HepG2 (cell line): Measurements from ENCODE around the gene CATSPERD. TPM values are rescaled to one million over a fixed set of nuclear protein-coding genes. Genes with fewer than 3 reads are reported as not detected.

Experiments
- AGO2 ChIP-seq: fragments of 200-400 bp; formaldehyde crosslinking; optimal IDR thresholded peaks from 2 replicates; pipeline ENCODE3; 2017; ENCODE audit warnings: mild to moderate bottlenecking, low read depth, low read length, moderate library complexity
- BCL3 ChIP-seq: sonication (generic); formaldehyde crosslinking; IDR thresholded peaks from 2 replicates; pipeline ENCODE4 v1.5.1; 2020; ENCODE audit warnings: mild to moderate bottlenecking, missing genetic modification reagents, moderate library complexity
- HNRNPL ChIP-seq: fragments of 200-400 bp; formaldehyde crosslinking; IDR thresholded peaks from 2 replicates; pipeline ENCODE4 v1.6.1; 2017; ENCODE audit warnings: mild to moderate bottlenecking, low read depth, low read length
- HOXA9 ChIP-seq: sonication (generic); formaldehyde crosslinking; IDR thresholded peaks from 2 replicates; pipeline ENCODE4 v1.8.1; 2022; ENCODE audit warnings: missing genetic modification reagents, mild to moderate bottlenecking, moderate library complexity, borderline replicate concordance
- JARID2 ChIP-seq: sonication (generic); formaldehyde crosslinking; IDR thresholded peaks from 2 replicates; pipeline ENCODE4 v1.8.1; 2023; ENCODE audit warnings: missing genetic modification reagents, inconsistent platforms; ENCODE audit not compliant: insufficient replicate concordance
- MED8 ChIP-seq: sonication (generic); formaldehyde crosslinking; IDR thresholded peaks from 2 replicates; pipeline ENCODE4 v1.8.1; 2023; ENCODE audit warnings: mild to moderate bottlenecking, missing genetic modification reagents; ENCODE audit not compliant: insufficient replicate concordance
- NR2C2 ChIP-seq: sonication (generic); formaldehyde crosslinking; IDR thresholded peaks from 2 replicates; pipeline ENCODE4 v1.4.0; 2020; ENCODE audit warnings: missing genetic modification reagents, mild to moderate bottlenecking, moderate library complexity, borderline replicate concordance
- POLR2A ChIP-seq, 2 experiments: IDR thresholded peaks; 2 replicates each; pipeline ENCODE4 v1.6.1; 2011; ENCODE audit warnings: low read depth in 2 of 2, low read length in 2 of 2, mild to moderate bottlenecking in 1 of 2, moderate library complexity in 1 of 2; ENCODE audit not compliant: insufficient read depth in 1 of 2
- POLR2G ChIP-seq: fragments of 200-400 bp; formaldehyde crosslinking; IDR thresholded peaks from 2 replicates; pipeline ENCODE4 v1.6.1; 2018; ENCODE audit warnings: mild to moderate bottlenecking, low read depth, low read length, moderate library complexity
- RBM39 ChIP-seq: fragments of 200-400 bp; formaldehyde crosslinking; IDR thresholded peaks from one replicate; pipeline ENCODE4 v1.6.1; 2018; ENCODE audit warnings: antibody characterized with exemption, mild to moderate bottlenecking, low read depth, low read length; ENCODE audit not compliant: poor library complexity, severe bottlenecking
- SNRNP70 ChIP-seq: fragments of 200-400 bp; formaldehyde crosslinking; IDR thresholded peaks from 2 replicates; pipeline ENCODE4 v1.6.1; 2017; ENCODE audit warnings: mild to moderate bottlenecking, low read depth, low read length, moderate library complexity
- SOX5 ChIP-seq: IDR thresholded peaks from 2 replicates; pipeline ENCODE4 v1.6.1; 2016; ENCODE audit warnings: borderline replicate concordance
- SP2 ChIP-seq: sonication (generic); formaldehyde crosslinking; IDR thresholded peaks from 2 replicates; pipeline ENCODE4 v1.5.1; 2020; ENCODE audit warnings: mild to moderate bottlenecking, missing genetic modification reagents
- WIZ ChIP-seq: sonication (generic); formaldehyde crosslinking; IDR thresholded peaks from 2 replicates; pipeline ENCODE4 v1.5.1; 2020; ENCODE audit warnings: mild to moderate bottlenecking, missing genetic modification reagents
- ZBTB42 ChIP-seq: sonication (generic); formaldehyde crosslinking; IDR thresholded peaks from 2 replicates; pipeline ENCODE4 v1.5.0; 2020; ENCODE audit warnings: mild to moderate bottlenecking, missing genetic modification reagents
- ZFP90 ChIP-seq: sonication (generic); formaldehyde crosslinking; IDR thresholded peaks from 2 replicates; pipeline ENCODE4 v1.8.0; 2022; ENCODE audit warnings: missing genetic modification reagents, mild to moderate bottlenecking, inconsistent platforms, borderline replicate concordance
- ZIK1 ChIP-seq: sonication (generic); formaldehyde crosslinking; IDR thresholded peaks from 2 replicates; pipeline ENCODE4 v1.5.0; 2020; ENCODE audit warnings: mild to moderate bottlenecking, low read depth, missing genetic modification reagents, borderline replicate concordance
- ZNF225 ChIP-seq: sonication (generic); formaldehyde crosslinking; IDR thresholded peaks from 2 replicates; pipeline ENCODE4 v1.4.0; 2020; ENCODE audit warnings: mild to moderate bottlenecking, missing genetic modification reagents
- ZNF558 ChIP-seq: sonication (generic); formaldehyde crosslinking; IDR thresholded peaks from 2 replicates; pipeline ENCODE4 v1.9.0; 2022; ENCODE audit warnings: mild to moderate bottlenecking, missing genetic modification reagents, borderline replicate concordance
- ZNF720 ChIP-seq: sonication (generic); formaldehyde crosslinking; IDR thresholded peaks from 2 replicates; pipeline ENCODE4 v1.4.0; 2020; ENCODE audit warnings: missing genetic modification reagents
- ZSCAN12 ChIP-seq: sonication (generic); formaldehyde crosslinking; IDR thresholded peaks from 2 replicates; pipeline ENCODE4 v1.9.0; 2021; ENCODE audit warnings: mild to moderate bottlenecking, missing genetic modification reagents
- ZXDC ChIP-seq: sonication (generic); formaldehyde crosslinking; IDR thresholded peaks from 2 replicates; pipeline ENCODE4 v1.5.0; 2020; ENCODE audit warnings: mild to moderate bottlenecking, missing genetic modification reagents
- polyA plus RNA-seq, 8 experiments: library from polyadenylated mRNA; depleted of rRNA in 3 of 8; stranded (reverse) in 7 of 8; unstranded in 1 of 8; fragments of >200 nt; fragmentation: Illumina TruSeq in 4 of 8; extraction: Trizol in 4 of 8; gene quantifications; 2 replicates each; pipeline versions ENCODE4 v1.2.1 to v1.2.3, GENCODE V29; 2011 to 2016; ENCODE audit warnings: low read depth in 4 of 8, missing spikeins in 1 of 8, mixed read lengths in 1 of 8; ENCODE audit not compliant: insufficient read depth in 1 of 8
- total RNA-seq, 5 experiments: library from RNA; depleted of rRNA; stranded (reverse); fragments of >200 nt; fragmentation: Illumina TruSeq; extraction: Trizol; gene quantifications; 2 replicates each; pipeline ENCODE4 v1.2.3, GENCODE V29; 2016; ENCODE audit warnings: low read depth in 1 of 5
- TF ChIP-seq, protein P1 (sequence below): sonication (generic); formaldehyde crosslinking; IDR thresholded peaks from 2 replicates; pipeline ENCODE4 v1.5.1; 2020; ENCODE audit warnings: mild to moderate bottlenecking, missing genetic modification reagents

Gene CATSPERD
- total and polyA plus RNA-seq, 2 of the 13 experiments (the other 11 are each of a cell fraction or from before 2014, with no cell fraction given) = 0.04 TPM; not detected in 1

GRCh38 chr19:5696196-5697021, 24.0 kb upstream of the CATSPERD start (continued):
- TF ChIP-seq, protein P1, sequence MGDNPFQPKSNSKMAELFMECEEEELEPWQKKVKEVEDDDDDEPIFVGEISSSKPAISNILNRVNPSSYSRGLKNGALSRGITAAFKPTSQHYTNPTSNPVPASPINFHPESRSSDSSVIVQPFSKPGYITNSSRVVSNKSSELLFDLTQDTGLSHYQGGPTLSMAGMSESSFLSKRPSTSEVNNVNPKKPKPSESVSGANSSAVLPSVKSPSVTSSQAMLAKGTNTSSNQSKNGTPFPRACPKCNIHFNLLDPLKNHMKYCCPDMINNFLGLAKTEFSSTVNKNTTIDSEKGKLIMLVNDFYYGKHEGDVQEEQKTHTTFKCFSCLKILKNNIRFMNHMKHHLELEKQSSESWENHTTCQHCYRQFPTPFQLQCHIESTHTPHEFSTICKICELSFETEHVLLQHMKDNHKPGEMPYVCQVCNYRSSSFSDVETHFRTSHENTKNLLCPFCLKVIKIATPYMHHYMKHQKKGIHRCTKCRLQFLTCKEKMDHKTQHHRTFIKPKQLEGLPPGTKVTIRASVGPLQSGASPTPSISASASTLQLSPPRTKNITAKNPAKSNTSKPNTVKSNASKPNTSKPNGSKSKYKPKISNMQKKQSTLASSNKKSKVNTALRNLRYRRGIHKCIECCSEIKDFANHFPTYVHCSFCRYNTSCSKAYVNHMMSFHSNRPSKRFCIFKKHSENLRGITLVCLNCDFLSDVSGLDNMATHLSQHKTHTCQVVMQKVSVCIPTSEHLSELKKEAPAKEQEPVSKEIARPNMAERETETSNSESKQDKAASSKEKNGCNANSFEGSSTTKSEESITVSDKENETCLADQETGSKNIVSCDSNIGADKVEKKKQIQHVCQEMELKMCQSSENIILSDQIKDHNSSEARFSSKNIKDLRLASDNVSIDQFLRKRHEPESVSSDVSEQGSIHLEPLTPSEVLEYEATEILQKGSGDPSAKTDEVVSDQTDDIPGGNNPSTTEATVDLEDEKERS = no peak
- TF ChIP-seq NR2C2 (CRISPR knock-in tag) = 0 out of 2 replicates have a peak, but pooled peaks have one; percentile 23
- TF ChIP-seq ZSCAN12 (CRISPR knock-in tag) = no peak
- TF ChIP-seq ZNF720 (CRISPR knock-in tag) = no peak
- peak; percentile 11 to 18; a peak in 2 of 4 replicates for TF ChIP-seq POLR2A (IDR thresholded peaks at IDR 0.05; ENCODE audit: insufficient read depth in 1 of 2, low read depth in 2 of 2, low read length in 2 of 2)
- no peak for TF ChIP-seq ZXDC
- TF ChIP-seq JARID2 (CRISPR knock-in tag) = no peak
- TF ChIP-seq SP2 (CRISPR knock-in tag) = no peak
- no peak for TF ChIP-seq WIZ (CRISPR knock-in tag)
- TF ChIP-seq HNRNPL = 0 out of 2 replicates have a peak, but pooled peaks have one; percentile 50
- TF ChIP-seq HOXA9 (CRISPR knock-in tag) = 0 out of 2 replicates have a peak, but pooled peaks have one; percentile 31
- no peak for TF ChIP-seq BCL3
- TF ChIP-seq RBM39 = no peak
- peak; percentile 91 for TF ChIP-seq AGO2
- no peak for TF ChIP-seq ZIK1 (CRISPR knock-in tag)
- TF ChIP-seq SOX5 (CRISPR knock-in tag) = no peak
- TF ChIP-seq ZFP90 = no peak
- TF ChIP-seq ZNF225 (CRISPR knock-in tag) = no peak
- TF ChIP-seq ZNF558 (CRISPR knock-in tag) = no peak
- TF ChIP-seq POLR2G = peak; percentile 36; the same call in 1 of the 2 replicates
- TF ChIP-seq ZBTB42 (CRISPR knock-in tag) = no peak
- TF ChIP-seq MED8 (CRISPR knock-in tag) = no peak
- no peak for TF ChIP-seq SNRNP70
